CD4-positive, alpha-beta T cell treated with Interleukin-6 for 4 hours (primary cell): ENCODE data around the gene KCNQ1.

Experiments used
- DNase-seq: peaks from one replicate; pipeline ENCODE4 v3.0.0-alpha.2; 2020; ENCODE audit warnings: mixed read lengths

The KCNQ1 gene

DNA sequence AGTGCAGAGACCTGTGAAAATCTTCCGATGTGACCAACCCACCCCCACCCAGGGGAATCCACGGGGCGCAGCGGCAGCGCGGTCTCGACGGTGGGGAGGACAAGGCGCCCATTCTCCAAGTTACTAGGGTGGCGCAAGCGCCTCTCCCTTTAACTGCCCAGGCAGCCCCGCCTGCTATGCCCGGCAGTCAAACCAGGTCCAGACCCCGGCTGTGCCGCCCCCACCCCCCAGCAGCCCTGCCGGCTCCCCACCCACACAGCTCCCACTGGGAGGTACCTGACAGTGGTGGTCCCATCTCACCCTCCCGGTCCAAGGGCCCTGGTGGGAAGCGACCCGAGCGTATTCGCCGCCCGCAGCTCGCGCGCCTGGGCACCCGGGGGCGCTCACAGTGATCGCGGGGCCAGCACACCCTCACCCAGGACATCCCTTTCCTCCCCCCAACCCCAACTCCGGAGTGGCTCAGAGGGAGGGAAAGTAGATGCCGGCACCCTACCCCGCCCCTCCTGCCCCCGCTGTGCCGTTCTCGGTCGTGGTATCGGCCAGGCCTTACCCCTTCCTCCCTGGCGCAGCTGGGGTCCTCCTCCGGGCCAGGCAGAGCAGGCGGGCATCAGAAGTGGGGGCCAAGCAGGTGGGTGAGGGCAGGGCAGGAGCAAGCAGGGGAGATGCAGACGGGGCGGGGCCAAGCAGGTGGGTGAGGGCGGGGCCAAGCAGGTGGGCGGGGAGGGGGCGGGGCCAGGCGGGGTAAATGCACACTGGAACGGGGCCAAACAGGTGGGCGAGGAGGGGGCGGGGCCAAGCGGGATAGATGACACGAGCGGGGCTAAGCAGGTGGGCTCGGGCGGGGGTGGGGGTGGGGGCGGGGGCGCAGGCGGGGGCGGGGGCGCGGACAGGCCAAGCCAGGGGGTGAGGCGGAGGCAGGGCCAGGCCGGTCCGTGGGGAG lies 657 bp upstream of the KCNQ1 start, which contains the start of gene TRPM5:
TRPM5 (minus strand) TSS at position 634 of the 940 bp plus-strand sequence. CDS start 21,478 bp downstream, outside the sequence.
- peak; percentile 81 for DNase-seq

- DNase-seq = no peak
Observed at GRCh38 chr11:2445746-2446551, 1.1 kb downstream of the KCNQ1 start.

GRCh38 chr11:2446590-2447252 lies 1.9 kb downstream of the KCNQ1 start:
- peak; percentile 65 for DNase-seq

DNA sequence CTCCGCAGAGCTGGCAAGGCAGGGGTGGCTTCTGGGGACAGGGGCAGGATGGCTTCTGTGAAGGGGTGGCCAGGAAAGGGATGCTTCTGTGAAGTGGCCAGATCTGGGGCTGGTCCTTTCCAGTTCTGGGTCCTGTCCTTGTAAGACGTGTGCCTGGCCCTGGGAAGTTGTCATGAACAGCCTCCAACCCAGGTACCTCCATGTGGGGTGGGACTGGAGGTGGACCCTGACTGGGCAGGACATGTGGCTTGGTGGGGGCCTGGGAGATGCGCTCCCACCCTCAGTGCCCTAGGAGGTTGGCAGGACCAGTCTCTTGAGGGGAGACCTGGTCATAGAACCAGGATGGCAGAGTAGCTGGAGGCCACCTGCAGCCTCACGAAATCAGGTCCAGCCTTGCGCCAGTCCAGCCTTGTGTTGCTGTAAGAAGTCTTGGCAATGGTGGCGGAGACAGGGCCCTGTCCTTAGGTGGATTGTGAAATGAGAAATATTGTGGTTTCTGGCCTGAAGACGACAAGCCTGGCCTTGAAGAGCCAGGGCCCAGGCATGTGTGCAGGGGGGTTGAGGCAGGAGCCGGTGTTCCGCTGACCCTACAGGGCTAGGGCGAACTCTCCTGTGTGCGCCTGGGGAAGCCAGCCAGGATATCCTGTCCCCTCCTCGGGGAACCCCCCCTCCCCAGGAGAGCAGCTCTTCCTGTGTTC lies 2.6 kb downstream of the KCNQ1 start:
- DNase-seq = peak; percentile 30

- DNase-seq = no peak
Observed at GRCh38 chr11:2447951-2448650, 3.3 kb downstream of the KCNQ1 start.

DNA sequence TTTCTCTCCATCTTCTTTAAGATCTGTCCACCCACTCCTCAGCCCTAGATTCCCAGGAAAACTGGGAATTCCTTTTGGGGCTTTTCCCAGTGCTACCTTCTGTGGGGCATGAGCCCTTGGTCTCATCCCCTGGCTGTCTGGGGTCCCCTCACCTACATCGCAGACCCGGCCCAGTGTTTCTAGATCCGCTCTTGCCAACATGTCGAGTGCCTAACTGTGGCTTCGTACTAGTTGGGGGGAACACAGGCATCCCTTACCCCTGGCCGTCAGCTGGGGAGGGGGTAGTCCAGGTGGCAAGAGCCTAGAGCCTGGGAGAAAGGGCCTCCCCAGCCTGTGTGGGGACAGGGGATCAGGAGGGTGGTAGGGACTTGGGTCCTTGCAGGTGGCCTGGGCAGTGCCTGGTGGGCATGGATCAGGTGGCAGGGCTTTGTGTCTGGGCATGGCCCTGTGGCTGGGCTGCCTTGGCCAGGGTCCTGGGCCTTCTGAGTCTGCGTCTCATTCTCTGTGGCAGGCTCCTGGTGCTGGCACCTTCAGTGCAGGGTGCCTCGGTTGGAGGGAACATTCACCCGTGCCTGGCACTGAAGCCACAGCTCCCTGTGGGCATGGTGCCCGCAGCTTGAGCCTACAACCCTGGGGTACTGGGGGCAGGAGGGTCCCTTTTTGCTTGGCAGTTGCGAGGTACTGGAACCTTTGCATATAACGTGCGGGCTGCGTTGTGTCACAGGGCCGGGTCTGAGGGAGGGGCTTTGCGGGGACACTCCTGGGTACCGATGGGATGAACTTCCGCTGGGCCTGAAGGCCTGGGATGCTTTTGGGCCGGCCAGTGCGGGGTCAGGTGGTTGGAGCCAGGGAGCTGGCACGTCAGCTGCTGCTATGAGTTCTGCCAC lies 4.1 kb downstream of the KCNQ1 start:
- DNase-seq = no peak

DNA sequence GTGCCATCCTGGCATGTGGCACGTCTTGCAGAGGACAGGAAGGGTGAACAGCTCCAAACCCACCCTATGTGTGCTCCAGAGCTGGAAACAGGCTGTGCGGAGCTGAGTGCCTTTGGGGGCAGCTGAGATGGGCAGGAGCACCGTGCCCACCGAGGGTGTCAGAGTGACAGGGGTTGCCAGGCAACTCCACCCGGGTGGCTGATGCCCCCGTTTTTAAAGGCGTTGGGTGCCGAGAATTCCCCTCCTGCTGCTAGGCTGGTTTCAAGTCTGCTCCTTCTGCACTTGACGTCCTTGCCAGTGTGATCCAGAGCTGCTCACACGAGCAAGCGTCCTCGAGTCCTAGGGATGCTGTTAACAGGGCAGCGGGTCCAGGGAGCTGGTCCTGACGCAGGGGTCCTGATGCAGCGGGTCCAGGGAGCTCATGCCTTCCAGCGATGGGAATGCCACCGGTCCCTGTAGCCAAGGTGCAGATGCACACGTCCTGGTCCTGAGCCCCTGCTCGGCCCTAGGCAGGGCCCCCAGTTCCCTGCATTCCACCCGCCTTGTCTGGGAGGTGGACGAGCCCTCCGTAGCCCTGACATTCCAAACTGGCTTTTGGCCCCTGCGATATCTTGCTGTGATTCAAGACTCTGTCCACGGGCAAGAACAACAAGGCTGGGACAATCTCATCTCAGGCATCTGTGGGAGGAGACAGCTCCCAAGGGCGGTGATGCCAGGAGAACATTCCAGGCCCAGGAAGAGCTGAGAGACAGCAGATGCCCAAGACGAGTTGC lies 4.9 kb downstream of the KCNQ1 start:
- no peak for DNase-seq

- DNase-seq = no peak
Observed at GRCh38 chr11:2450321-2451041, 5.7 kb downstream of the KCNQ1 start.

DNA sequence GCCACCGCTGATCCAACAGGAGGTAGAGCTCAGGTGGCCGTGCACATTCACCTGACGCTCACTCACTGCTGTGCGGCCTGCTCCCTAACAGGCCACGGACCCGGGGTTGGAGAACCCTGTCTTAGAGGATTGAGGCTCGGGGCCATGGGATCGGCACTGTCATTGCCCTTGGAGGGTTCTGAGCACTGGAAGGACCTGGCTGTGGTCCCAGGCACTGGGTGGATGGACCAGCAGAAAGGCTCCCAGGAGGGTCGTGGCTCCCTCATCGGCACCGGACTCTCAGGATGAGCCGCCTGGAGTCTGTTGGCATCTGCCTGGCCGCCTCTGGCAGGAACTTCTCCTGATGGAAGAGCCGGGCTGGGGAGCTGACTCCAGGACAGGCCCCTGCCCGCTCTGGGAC lies 6.5 kb downstream of the KCNQ1 start:
- DNase-seq = no peak

DNA sequence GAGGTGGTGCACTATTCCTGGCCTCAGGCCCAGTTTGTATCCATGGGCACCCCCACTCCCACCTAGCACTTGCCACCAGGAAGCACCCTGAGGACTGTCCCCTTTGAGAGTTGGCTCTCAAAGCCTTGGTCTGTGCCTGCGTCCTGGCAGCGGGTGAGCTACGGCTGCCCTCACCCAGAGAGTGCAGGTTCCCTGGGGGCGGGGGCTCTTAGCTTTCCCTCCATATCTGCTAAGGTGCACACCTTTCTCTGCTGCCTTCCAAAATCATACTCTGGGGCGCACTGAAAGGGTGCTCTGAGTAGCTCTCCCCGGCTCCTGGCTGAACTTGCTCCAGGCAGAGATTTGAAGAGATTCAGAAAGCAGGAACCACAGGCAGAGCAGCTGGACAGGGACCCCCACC lies 7.1 kb downstream of the KCNQ1 start:
- DNase-seq = no peak

DNA sequence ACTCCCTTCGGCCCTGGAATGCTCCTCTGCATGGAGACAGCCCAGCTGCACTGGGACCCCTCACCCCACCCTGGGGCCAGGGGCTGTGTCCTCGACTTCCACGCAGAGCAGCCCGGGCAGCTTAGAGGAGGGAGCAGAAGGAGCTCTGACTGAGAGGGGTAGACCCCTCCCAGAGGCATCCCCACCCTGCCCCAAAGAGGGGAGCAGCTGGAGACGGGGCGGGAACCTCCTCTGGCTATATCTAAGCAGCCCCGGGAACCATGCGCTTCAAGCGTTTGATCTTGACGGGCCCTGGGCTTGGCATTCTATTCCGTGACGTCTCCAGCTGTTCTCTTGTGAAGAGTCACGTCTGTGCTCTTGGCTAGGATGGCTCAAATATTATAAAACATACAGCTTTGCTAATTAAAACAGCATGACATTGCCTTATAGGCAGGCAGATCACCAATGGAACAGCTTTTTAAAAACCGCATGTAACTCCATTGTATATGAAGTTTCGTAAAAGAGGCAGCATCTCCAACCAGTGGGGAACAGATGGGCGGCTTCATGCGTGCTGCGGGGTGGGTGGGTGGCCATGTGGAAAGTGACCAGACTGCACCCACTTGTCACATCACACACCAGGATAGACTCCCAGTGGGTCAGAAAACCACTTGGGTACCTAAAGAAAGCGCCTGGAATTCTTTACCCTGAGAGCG lies 7.7 kb downstream of the KCNQ1 start:
- no peak for DNase-seq

DNA sequence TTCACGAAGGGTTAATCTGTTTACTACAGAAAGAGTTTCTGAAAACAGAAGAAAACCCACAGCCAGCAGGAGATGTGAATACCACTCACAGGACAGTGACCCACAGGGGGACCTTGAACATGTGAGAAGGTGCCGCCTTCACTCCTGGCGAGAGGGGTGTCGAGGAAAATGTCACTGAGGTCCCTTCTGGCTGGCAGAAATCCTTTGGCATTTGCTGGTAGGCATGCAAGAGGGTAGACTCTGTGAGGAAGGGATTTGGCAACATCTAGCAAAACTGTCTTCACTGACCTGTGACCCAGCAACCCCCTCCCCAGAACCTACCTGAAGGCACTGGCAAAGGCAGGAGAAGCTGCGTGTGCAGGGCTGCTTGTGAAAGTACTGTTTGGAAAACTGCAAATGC lies 8.6 kb downstream of the KCNQ1 start:
- DNase-seq = no peak

DNA sequence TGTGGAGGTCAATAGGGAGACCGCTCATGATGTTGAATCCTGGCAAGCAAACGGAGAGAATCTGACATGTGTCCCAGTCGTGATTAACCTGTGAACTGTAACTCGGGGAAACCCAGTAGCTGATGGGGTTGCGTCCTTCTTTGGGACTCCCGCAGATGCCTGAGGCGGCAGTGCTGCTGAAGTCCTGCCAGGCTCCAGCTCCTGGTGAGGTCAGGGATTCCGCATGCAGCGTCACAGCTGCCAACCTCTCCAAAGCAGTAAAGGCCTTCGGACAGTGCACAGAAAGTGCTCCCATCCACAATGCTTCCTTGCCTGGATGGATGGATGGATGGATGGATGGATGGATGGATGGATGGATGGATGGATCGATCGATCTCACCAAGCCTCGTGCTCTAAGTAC lies 13.5 kb downstream of the KCNQ1 start:
- no peak for DNase-seq

GRCh38 chr11:2459016-2459725 lies 14.4 kb downstream of the KCNQ1 start:
- DNase-seq = no peak

GRCh38 chr11:2459796-2460531 lies 15.2 kb downstream of the KCNQ1 start:
- DNase-seq = no peak

DNA sequence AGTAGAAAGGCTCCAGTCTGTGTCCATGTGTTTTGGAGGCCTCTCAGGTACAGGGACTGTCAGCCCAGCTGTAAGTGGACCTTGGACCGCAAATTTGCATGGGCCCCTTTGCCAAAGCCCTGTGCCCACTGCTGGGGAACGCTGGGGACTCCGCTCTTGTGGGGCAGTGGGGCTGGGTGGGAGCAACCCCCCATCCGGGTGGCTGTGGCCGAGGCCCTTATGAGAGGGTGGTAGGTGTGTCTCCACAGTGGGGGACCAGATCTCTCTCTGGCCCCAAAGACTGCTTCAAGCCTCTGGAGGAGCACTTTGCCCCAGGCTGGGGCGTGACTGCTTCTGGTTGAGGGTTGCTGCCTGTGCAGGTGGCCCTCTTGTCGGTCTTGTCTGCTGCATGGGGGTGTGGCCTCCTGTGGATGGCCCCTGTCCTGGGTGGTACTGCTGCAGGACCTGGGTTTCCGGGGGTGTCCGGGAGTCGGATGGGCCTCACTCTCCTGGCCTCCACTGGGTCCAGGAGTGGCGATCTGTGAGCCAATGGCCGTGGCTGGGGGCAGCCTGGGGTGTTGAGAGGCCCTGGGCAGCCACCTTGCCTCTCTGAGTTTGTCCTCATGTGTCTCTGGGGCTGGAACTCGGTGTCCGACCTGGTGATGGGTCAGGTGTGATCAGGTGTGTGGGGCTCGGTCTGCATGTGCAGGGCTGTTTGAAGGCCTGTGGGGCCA lies 15.9 kb downstream of the KCNQ1 start:
- no peak for DNase-seq
